Ramos (cell line): ENCODE results near the gene PPIP5K1.

Experiments used
- in situ Hi-C: fragments of 300-500 bp; cut with MboI; formaldehyde crosslinking; loops from one replicate; pipeline ENCODE4 v1.14.3; 2022; ENCODE audit warnings: low sequenced_read_pairs; ENCODE audit not compliant: unreplicated experiment

Gene PPIP5K1

DNA sequence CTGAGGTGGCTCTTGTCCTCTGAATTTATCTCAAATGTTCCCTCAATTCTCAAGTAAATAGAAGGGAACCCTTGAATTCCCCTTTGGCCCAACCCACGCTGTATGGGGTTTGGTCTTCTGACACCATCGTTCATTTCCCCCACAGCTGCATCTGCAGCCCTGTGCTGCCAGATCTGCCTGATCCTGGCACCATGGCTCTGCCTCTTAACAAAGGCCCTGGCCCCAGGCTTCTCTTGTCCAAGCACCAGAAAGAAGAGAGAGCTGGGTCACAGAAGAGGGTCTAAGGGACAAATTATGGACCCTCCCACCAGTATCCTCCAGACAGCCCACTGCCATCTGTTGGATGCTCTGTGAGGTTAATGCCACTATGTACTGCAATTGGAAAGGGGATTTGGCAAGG, 70.8 kb downstream of the PPIP5K1 start:
- in situ Hi-C loops = no loop called here

GRCh38 chr15:43518197-43518761, 71.7 kb downstream of the PPIP5K1 start:
- in situ Hi-C loops = no loop called here

DNA sequence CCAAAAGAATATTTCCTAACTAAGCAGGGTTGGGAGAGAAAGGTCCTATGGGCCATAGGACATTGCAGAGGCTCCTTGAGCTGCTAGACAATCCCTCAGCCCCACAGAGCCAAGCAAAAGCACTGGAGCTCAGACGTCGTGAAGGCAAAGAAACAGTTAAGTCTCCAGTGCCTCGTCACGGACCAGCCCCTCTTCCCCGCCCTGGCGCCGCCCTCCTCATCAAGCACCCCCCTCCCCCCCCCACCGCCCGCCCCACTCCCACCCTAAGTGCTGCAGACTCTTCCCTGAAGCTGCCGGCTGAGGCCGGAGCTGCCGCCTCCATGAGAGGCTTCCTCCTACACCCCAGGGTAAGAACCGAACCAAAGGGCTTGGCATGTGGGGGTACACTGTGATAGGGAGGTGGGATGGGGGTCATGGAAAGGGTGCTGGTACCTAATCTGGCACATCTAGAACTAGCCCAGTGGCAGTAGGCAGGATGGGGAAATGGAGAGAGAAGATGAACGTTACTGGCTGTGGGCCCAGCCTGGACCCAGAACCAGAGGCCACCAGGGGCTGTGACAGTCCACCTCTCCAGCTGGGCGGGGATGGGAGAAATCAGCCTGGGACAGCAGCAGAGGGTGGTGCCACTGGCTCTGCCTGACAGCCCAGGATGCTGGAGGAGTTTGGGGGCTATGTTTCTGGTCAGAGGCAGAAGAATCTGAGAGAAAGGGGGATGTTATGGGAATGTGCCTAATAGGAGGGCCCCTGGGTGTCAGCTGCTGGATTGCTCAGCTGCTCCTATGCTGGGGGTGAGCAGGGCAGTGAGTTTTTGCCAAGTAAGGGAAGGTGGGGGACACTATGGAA, 72.4 kb downstream of the PPIP5K1 start, which contains the start of gene MAP1A:
TSS of gene MAP1A (plus strand) at position 255 of the 843 bp plus-strand sequence. CDS start 3,866 bp downstream, outside the sequence.
- in situ Hi-C loops = no loop called here

DNA sequence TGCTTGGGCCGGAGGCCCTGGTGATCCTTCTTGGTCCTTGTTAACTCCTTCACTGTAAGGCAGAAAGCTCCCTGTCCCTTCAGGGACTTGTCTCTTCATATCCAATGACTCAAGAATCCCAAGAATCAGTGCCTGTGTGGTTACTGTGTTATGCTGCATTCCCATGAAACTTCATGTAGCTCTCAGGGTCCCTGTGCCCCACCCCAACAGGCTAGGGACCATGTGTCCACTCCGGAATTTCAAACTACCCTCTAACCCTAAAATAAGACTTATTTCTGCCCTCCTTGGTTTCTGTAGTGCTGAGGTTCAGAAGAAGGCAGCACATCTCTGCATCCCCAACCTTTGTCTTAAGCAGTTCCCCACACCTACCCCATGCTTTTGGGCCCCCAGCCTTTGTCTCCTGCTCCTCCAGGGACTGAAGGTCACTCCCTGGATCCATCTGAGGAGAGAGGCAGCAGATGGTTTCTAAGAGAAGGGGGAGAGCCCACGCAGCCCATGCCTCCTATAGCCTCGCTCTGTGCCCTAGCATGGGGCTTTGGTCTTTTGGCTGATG, 73.1 kb downstream of the PPIP5K1 start:
- in situ Hi-C loops = no loop called here

- in situ Hi-C loops = no loop called here
Observed at GRCh38 chr15:43516185-43516584, 73.8 kb downstream of the PPIP5K1 start.

GRCh38 chr15:43515741-43516140, 74.3 kb downstream of the PPIP5K1 start:
- in situ Hi-C loops = no loop called here

DNA sequence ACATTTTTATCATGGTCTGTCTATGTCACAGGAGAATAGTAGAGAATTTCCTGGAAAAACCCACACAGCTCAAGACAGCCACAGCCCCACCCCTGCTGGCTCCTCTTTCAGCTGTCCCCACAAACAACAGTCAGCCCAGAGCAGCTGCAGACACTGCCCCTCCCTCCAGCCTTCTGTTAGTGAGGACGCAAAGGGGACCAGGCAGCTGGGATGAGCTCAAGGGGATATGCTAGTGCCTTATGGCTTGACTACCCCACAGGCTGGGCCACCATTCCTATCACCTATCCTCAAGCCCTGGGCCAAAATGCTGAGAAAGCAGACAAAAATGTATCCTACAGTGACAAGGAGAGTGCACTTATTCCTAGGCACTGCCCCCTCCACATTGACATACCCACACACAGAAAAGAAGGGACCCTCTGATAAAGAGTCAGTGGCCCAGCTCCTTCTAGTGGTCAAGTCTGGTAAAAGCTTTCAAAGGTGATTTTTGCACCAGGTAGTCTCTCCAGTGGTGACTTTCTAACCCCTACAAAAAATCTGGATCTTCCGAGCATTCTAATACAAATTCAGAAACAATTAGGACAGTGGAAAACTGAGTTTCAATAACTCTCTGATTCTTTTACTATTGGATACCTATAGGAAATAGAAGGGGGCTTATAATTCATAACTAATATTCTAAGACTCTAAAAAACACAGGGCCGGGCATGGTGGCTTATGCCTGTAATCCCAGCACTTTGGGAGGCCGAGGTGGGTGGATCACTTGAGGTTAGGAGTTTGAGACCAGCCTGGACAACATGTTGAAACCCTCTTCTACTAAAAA, 75.6 kb downstream of the PPIP5K1 start:
- in situ Hi-C loops = no loop called here

- in situ Hi-C loops = no loop called here
Observed at GRCh38 chr15:43513550-43513949, 76.5 kb downstream of the PPIP5K1 start.

DNA sequence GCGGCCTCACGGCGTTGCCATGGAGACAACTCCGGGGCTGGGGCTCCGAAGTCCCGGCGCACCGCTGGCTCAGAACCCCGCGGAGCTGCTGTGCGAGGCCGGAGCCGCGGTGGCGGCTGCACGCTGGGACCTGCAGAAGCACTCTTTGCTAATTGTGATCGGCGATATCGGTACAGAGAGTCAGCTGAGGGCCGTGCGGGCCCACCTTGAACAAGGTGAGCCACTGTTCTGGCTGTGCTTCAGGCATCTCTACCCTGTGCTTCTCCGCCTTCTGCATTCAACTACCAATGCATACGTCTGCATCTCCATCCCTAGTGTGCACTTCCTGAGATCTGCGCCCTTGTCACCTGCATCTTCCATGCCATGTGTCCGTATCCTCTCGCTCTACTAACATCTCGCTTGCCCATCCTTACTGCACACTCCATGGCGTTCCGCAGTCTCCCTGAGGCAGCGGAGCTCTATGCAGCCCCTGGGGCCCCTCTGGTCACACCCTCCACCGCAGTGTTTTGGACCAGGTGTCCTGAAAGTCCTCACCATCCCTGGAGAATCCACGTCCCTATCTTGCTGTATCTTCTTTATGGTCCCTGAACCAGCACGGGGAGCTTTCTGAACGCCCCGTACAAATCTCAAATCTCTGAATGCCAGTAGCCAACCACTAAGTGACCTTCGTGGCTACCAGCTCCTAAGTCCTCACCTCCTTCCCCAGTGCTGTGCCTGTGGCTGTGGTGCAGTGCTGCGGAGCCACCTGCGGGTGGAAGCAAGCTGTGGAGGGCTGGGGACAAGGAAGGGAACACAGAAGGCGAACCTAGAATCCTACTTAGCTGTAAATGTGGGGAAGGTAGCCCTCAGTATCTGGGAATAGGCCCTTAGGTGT, 78.8 kb downstream of the PPIP5K1 start:
- in situ Hi-C loops = no loop called here

GRCh38 chr15:43510200-43511011, 79.6 kb downstream of the PPIP5K1 start:
- in situ Hi-C loops = no loop called here

GRCh38 chr15:43509660-43510199, 80.3 kb downstream of the PPIP5K1 start:
- in situ Hi-C loops = no loop called here

DNA sequence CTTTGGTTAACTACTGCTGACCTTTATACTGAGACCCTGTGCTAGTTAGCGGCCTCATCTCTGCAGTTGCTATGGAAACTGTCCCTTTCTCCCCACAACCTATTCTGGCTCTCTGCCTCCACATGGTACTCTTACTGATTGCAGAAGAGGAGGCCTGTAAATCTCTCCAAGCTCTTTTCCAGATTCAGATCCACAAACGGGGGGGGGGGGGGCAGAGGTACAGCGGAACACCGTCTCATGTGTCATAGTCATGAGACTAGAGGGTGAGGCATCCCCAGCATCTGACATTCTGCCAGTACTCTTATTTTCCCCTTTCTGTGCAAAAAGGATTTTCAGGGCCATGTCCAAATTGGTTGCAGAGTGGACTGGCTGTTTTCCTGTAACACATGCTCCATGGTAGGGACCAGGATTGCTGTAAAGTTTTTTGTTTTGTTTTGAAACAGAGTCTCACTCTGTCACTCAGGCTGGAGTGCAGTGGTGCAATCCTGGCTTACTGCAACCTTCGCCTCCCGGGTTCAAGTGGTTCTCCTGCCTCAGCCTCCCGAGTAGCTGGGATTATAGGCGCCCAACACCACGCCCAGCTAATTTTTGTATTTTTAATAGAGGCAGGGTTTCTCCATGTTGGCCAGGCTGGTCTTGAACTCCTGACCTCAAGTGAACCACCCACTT, 80.9 kb downstream of the PPIP5K1 start:
- in situ Hi-C loops = no loop called here

- in situ Hi-C loops = no loop called here
Observed at GRCh38 chr15:43508421-43508820, 81.6 kb downstream of the PPIP5K1 start.

- in situ Hi-C loops = no loop called here
Observed at GRCh38 chr15:43505738-43506137, 84.3 kb downstream of the PPIP5K1 start.

- in situ Hi-C loops = no loop called here
Observed at GRCh38 chr15:43499635-43500034, 90.4 kb downstream of the PPIP5K1 start.

DNA sequence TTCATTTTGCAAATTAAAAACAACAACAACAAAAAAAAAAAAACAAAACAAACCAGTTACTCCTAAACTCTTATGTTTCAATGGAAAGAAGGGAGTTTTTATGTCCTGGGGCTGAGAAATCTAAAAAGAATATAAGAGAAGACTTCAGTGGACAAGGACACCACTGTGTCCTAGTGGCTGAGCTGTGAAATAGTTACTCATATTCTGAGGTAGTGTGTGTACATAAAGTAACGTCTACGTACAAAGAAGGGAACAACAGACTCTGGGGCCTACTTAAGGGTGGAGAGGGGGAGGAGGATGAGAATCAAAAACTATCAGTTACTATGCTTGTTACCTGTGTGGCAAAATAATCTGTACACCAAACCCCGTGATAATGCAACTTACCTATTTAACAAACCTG, 91.0 kb downstream of the PPIP5K1 start:
- in situ Hi-C loops = no loop called here

- in situ Hi-C loops = no loop called here
Observed at GRCh38 chr15:43493703-43494472, 96.1 kb downstream of the PPIP5K1 start.
